SH-SY5Y (cell line): ENCODE results near the gene C6orf163.

ENCODE experiments used
- GATA2 ChIP-seq: IDR thresholded peaks from 2 replicates; pipeline ENCODE4 v1.6.1; 2011; ENCODE audit warnings: mild to moderate bottlenecking, low read depth, low read length
- GATA3 ChIP-seq: IDR thresholded peaks from 2 replicates; pipeline ENCODE4 v1.6.1; 2011; ENCODE audit warnings: low read depth, mild to moderate bottlenecking, low read length, moderate library complexity

Gene C6orf163

GRCh38 chr6:87391334-87391733, 46.7 kb downstream of the C6orf163 start:
- no peak for TF ChIP-seq GATA3
- TF ChIP-seq GATA2, result no peak

- no peak for TF ChIP-seq GATA3
- TF ChIP-seq GATA2, result no peak
Observed at GRCh38 chr6:87393026-87393622, 48.5 kb downstream of the C6orf163 start.

- no peak for TF ChIP-seq GATA2
Observed at GRCh38 chr6:87395431-87395830, 50.8 kb downstream of the C6orf163 start.

GRCh38 chr6:87396595-87397392, 52.2 kb downstream of the C6orf163 start:
- TF ChIP-seq GATA2 (no peak), GATA3 (no peak)

- no peak for TF ChIP-seq GATA3
- TF ChIP-seq GATA2, result no peak
Observed at GRCh38 chr6:87397656-87398055, 53.0 kb downstream of the C6orf163 start.

- TF ChIP-seq GATA2 (no peak), GATA3 (no peak)
Observed at GRCh38 chr6:87401832-87402231, 57.2 kb downstream of the C6orf163 start.

GRCh38 chr6:87407561-87407900, 62.9 kb downstream of the C6orf163 start:
- TF ChIP-seq GATA3 (no peak), GATA2 (no peak)

GRCh38 chr6:87407901-87408720, 63.5 kb downstream of the C6orf163 start, which contains the start of gene CFAP206:
Gene CFAP206 (plus strand): TSS chr6:87407972. CDS start chr6:87409840, 1,868 bp downstream.
- TF ChIP-seq GATA2 (no peak), GATA3 (no peak)

- TF ChIP-seq GATA2 (no peak), GATA3 (no peak)
Observed at GRCh38 chr6:87408721-87409155, 64.1 kb downstream of the C6orf163 start.
